Neural progenitor cell (in vitro differentiated cells): Measurements from ENCODE around the gene KCNJ10. TPM values are rescaled to one million over a fixed set of nuclear protein-coding genes. Genes with fewer than 3 reads are reported as not detected.

Source experiments
- DNase-seq: peaks from one replicate; pipeline ENCODE4 v3.0.0-alpha.2; 2016; ENCODE audit warnings: low spot score
- H2AFZ ChIP-seq: fragments of 200-600 bp; sonication (generic); replicated peaks from 2 replicates; pipeline ENCODE4 v1.6.1; 2016; ENCODE audit warnings: antibody characterized with exemption
- H3F3A ChIP-seq: fragments of 200-600 bp; sonication (generic); 2 replicates; pipeline ENCODE4 v1.6.1; 2016; ENCODE audit warnings: antibody characterized with exemption, low read depth
- H3K27ac ChIP-seq: fragments of 200-600 bp; sonication (generic); 2 replicates; pipeline ENCODE4 v1.5.1; 2016; ENCODE audit warnings: mild to moderate bottlenecking
- H3K27me3 ChIP-seq: fragments of 200-600 bp; sonication (generic); 2 replicates; pipeline ENCODE4 v1.6.1; 2016; ENCODE audit warnings: mild to moderate bottlenecking, moderate library complexity
- H3K36me3 ChIP-seq: fragments of 200-600 bp; sonication (generic); 2 replicates; pipeline ENCODE4 v1.5.1; 2016
- H3K4me1 ChIP-seq: fragments of 200-600 bp; sonication (generic); 2 replicates; pipeline ENCODE4 v1.6.1; 2016; ENCODE audit warnings: mixed run types
- H3K4me2 ChIP-seq: fragments of 200-600 bp; sonication (generic); 2 replicates; pipeline ENCODE4 v1.6.1; 2016
- H3K4me3 ChIP-seq: fragments of 200-600 bp; sonication (generic); 2 replicates; pipeline ENCODE4 v1.5.1; 2016
- H3K79me2 ChIP-seq: fragments of 200-600 bp; sonication (generic); 2 replicates; pipeline ENCODE4 v1.6.1; 2016; ENCODE audit warnings: low read depth
- H3K9ac ChIP-seq: fragments of 200-600 bp; sonication (generic); 2 replicates; pipeline ENCODE4 v1.6.1; 2016
- H3K9me3 ChIP-seq: fragments of 200-600 bp; sonication (generic); 2 replicates; pipeline ENCODE4 v1.5.1; 2016; ENCODE audit warnings: low read depth
- H4K20me1 ChIP-seq: fragments of 200-600 bp; sonication (generic); 2 replicates; pipeline ENCODE4 v1.6.1; 2016; ENCODE audit warnings: low read depth
- H3K27ac Mint-ChIP-seq: 3 replicates; pipeline ENCODE4 v1.8.0; 2021; ENCODE audit warnings: mixed read lengths
- H3K27me3 Mint-ChIP-seq: 2 replicates; pipeline ENCODE4 v1.8.0; 2022; ENCODE audit warnings: low read depth, mild to moderate bottlenecking, inconsistent platforms, moderate library complexity, mixed read lengths; ENCODE audit not compliant: insufficient read depth
- H3K36me3 Mint-ChIP-seq: 3 replicates; pipeline ENCODE4 v1.8.0; 2021; ENCODE audit warnings: mixed read lengths
- H3K4me1 Mint-ChIP-seq: 3 replicates; pipeline ENCODE4 v1.8.0; 2021; ENCODE audit warnings: mixed read lengths
- H3K4me3 Mint-ChIP-seq: 3 replicates; pipeline ENCODE4 v1.8.0; 2021; ENCODE audit warnings: mild to moderate bottlenecking, moderate library complexity, mixed read lengths
- H3K9me3 Mint-ChIP-seq: 3 replicates; pipeline ENCODE4 v1.8.0; 2020; ENCODE audit warnings: mixed read lengths
- CTCF ChIP-seq: fragments of 200-600 bp; sonication (generic); IDR thresholded peaks from 2 replicates; pipeline ENCODE4 v1.5.1; 2017; ENCODE audit warnings: antibody characterized with exemption, mild to moderate bottlenecking
- EZH2 ChIP-seq: fragments of 200-600 bp; sonication (generic); IDR thresholded peaks from 2 replicates; pipeline ENCODE4 v1.6.1; 2017; ENCODE audit warnings: antibody characterized with exemption, mild to moderate bottlenecking, moderate library complexity
- EZH2phosphoT487 ChIP-seq: fragments of 200-600 bp; sonication (generic); IDR thresholded peaks from 2 replicates; pipeline ENCODE4 v1.6.1; 2017; ENCODE audit warnings: antibody characterized with exemption
- total RNA-seq: library from RNA; depleted of rRNA; stranded (reverse); fragments of >200 nt; gene quantifications from 2 replicates; pipeline ENCODE4 v1.2.3, GENCODE V29; 2015; ENCODE audit warnings: low replicate concordance

Gene KCNJ10
- total RNA-seq, 1 donor from 2014 or later: not detected

- no peaks in the 10 kb centered on the region for H3K9me3 Mint-ChIP-seq
- no peaks in the 10 kb centered on the region for H3K9me3 ChIP-seq
- no peak for DNase-seq
- no peaks in the 10 kb centered on the region for H3F3A ChIP-seq
- no peak overlapping the region for H3K4me3 Mint-ChIP-seq
- H3K4me1 ChIP-seq: no peaks in the 10 kb centered on the region
- H3K27ac Mint-ChIP-seq: no peak overlapping the region
- H3K27me3 ChIP-seq: peaks cover 6% of the 10 kb centered on the region
- TF ChIP-seq EZH2phosphoT487 (no peak), EZH2 (no peak), CTCF (no peak)
- no peak overlapping the region for H3K27ac ChIP-seq
- peaks cover 2% of the 10 kb centered on the region for H3K27me3 Mint-ChIP-seq
- no peak overlapping the region for H2AFZ ChIP-seq
- H3K4me2 ChIP-seq: no peak overlapping the region
- no peak overlapping the region for H3K9ac ChIP-seq
- H3K36me3 ChIP-seq: no peaks in the 10 kb centered on the region
- H3K79me2 ChIP-seq: no peaks in the 10 kb centered on the region
- H3K4me3 ChIP-seq: no peak overlapping the region
- H3K4me1 Mint-ChIP-seq: peaks cover 5% of the 10 kb centered on the region
- no peaks in the 10 kb centered on the region for H3K36me3 Mint-ChIP-seq
- H4K20me1 ChIP-seq: no peaks in the 10 kb centered on the region
These were observed 95.5 kb downstream of the KCNJ10 start for GRCh38 chr1:159974350-159974965.

GRCh38 chr1:159973350-159973940 is 96.5 kb downstream of the KCNJ10 start:
- Histone ChIP-seq H3F3A (no peaks in the 10 kb centered on the region), H3K9me3 (no peaks in the 10 kb centered on the region), H3K27ac (no peak overlapping the region), H3K79me2 (no peaks in the 10 kb centered on the region), H3K27me3 (peaks cover under 1% of the 10 kb centered on the region), H3K4me2 (no peak overlapping the region), H3K4me1 (no peaks in the 10 kb centered on the region), H3K9ac (no peak overlapping the region), H3K36me3 (no peaks in the 10 kb centered on the region), H3K4me3 (no peak overlapping the region), H2AFZ (no peak overlapping the region), H4K20me1 (no peaks in the 10 kb centered on the region)
- Mint-ChIP-seq H3K4me3 (no peak overlapping the region), H3K9me3 (no peaks in the 10 kb centered on the region), H3K36me3 (no peaks in the 10 kb centered on the region), H3K4me1 (peaks cover 5% of the 10 kb centered on the region), H3K27ac (no peak overlapping the region), H3K27me3 (peaks cover 2% of the 10 kb centered on the region)
- DNase-seq: no peak
- TF ChIP-seq CTCF: no peak
- no peak for TF ChIP-seq EZH2phosphoT487
- TF ChIP-seq EZH2: no peak

DNA sequence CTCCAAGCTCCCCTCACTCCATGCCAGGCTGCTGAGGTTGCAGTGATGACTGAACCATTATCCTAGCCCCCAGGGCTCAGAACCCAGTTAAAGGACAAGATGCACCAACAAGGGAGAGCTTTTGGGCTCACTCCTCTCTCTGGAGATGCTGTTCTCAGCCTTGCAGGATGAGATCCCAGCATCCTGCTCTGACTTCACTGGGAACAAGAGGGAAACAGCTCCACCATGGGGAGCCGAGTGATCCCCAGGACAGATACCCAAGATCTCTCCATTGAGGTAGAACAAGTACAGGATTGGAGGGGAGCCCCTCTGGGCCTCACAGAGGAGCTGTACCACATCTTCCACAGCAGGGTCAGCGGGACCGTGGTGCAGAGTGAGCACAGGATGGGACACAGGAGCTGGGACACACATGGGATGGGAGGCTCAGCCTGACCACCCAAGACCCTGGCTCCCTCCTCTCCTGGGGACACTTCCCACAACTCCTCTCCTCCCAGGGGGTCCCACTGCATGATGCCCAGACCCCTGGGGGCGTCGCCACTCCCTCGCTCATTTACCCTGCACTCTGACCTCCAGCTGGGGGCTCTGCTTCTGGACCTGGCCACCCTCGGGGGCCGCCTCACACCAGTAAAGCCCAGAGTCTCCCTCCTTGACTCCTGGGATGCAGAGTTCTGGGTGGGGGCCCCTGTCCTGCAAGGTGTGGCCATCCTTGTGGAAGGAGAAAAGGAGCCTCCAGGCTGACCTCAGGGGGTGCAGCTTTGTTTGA is 97.3 kb downstream of the KCNJ10 start:
- peaks cover 5% of the 10 kb centered on the region for H3K27me3 ChIP-seq
- no peak overlapping the region for H3K9ac ChIP-seq
- Mint-ChIP-seq H3K36me3 (no peaks in the 10 kb centered on the region), H3K9me3 (no peaks in the 10 kb centered on the region), H3K4me1 (peaks cover 5% of the 10 kb centered on the region), H3K27me3 (peaks cover 2% of the 10 kb centered on the region), H3K27ac (no peak overlapping the region), H3K4me3 (no peak overlapping the region)
- no peak for DNase-seq
- H3K4me1 ChIP-seq: no peaks in the 10 kb centered on the region
- H3K36me3 ChIP-seq: no peaks in the 10 kb centered on the region
- H3K4me2 ChIP-seq: no peak overlapping the region
- no peaks in the 10 kb centered on the region for H4K20me1 ChIP-seq
- no peaks in the 10 kb centered on the region for H3K9me3 ChIP-seq
- no peaks in the 10 kb centered on the region for H3F3A ChIP-seq
- no peak overlapping the region for H3K27ac ChIP-seq
- TF ChIP-seq EZH2 (no peak), CTCF (no peak), EZH2phosphoT487 (no peak)
- H2AFZ ChIP-seq: no peak overlapping the region
- H3K79me2 ChIP-seq: no peaks in the 10 kb centered on the region
- H3K4me3 ChIP-seq: no peak overlapping the region
